Stimulated activated CD8-positive, alpha-beta memory T cell treated with anti-CD3 and anti-CD28 coated beads, Interleukin-7, amount 100 ng/mL, for 1 hour (primary cell): ENCODE data around the gene YPEL1.
A peak's percentile ranks its signal among the peaks of the same experiment; 100 is the strongest.

Source experiments
- DNase-seq, 2 donors: peaks; one replicate each; pipeline ENCODE4 v3.0.0-alpha.2; 2020; ENCODE audit warnings: low read depth in 2 of 2

YPEL1 gene

DNA sequence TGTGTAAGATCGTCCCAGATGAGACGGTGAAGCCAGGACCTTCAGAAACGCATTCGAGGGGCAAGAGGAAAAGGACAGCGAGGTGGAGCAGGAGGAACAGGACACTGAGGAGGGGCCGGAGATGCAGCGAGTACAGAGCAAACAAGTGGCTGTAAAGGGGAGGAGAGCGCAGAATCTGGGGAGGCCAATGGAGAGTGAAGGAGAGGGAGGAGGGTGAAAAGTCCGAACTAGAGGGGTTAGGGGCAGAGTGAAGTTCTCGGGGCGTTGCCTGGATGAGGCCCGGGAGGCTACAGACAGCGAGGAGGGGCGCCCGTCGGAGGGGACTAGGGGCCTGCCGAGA is 78.6 kb downstream of the YPEL1 start:
- DNase-seq, result no peak

DNA sequence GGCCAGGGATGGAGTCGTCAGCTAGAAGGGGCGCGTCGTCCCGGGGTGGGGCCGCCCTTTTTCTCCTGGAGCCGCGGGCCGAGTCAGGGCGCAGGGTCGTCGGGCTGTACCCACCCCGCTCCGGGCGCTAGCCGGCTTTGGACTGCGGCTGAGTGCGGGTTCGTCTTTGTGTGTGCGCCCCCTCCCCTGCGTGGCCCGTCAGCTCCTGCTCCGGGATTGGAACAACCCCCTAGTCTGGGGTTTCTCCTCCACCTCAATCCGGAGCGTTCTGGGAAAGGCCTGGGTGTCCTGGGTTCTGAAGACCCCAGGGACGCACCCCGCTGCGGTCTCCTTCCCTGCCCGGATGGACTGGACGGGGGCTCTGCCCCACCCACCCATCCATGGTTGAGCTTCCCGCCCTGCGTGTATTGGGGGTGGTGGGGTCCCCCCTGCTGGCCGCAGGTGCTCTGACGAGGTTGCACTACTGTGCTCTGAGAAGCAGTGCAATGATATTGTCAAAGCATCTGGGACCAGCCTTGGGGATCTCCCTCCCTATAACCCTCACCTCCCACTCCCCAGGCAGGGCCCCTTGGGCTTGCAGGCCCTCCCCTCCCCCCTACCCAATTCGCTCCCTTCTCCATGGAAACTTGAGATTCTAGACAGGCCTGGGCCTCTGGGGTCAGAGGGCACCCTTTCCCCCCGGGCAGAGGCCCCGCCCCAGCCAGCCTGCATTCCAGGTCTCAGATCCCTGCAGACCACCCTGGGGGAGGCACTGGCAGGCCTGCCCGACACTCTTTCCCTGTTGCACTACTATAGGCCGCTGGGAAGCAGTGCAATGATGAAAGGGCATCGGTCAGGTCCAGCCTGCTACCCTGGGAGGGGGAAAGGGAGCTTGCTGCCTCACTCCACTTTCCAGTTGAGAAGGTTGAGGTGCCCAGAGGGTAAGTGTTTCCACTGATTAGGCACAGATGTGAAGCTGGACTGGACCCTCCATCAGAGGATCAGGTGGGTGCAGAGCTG is 82.7 kb downstream of the YPEL1 start:
- DNase-seq, result no peak

DNA sequence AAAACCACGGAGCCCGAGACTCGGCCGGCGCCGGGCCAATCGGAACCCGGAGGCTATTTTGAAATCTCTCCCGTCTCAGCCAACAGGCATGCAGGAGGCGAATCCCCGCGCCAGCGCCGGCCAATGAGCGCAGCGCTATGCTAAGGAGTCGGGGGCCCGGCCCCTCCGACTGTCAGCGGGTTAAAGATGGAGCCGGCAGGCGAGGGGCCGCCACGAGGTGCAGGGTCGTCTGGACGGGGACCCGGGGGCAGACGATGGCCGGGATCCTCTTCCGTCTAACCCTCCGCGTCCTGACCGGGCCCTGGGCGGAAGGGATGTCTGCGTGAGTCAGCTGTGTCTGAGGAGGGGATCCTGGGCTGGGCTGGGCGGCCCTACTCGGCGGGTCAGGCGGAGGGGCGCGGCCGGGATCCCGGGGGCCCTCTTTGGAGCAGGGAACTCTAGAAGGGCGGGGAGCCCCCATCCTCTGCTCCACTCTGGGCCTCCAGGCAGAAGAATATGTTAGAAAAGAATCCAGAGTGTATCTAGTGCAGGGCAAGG is 83.5 kb downstream of the YPEL1 start:
- peak; percentile 59 to 65 for DNase-seq

DNA sequence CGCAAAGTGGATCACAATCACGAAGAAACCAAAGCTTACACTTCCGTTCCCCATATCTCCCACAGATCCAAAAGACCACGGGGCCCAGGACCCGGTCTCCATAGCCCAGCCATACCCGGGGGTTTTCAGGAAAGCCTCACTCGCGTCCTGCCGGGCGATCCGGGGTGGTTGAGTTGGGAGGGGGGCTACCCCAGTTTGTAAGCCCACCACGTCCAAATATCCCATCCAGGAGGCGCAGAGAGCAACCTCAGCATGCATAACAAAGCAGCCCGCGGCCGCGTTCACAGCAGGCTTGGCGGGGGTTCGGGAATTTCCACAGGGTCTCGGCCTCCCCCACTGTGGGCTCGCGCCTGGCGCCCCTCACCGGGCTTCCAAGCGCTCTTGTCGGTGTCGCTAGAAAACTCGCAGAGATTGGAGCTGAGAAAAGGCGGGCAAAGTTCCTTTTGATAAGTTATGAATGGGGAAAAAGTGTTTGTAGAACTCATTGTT is 84.0 kb downstream of the YPEL1 start:
- no peak for DNase-seq

DNA sequence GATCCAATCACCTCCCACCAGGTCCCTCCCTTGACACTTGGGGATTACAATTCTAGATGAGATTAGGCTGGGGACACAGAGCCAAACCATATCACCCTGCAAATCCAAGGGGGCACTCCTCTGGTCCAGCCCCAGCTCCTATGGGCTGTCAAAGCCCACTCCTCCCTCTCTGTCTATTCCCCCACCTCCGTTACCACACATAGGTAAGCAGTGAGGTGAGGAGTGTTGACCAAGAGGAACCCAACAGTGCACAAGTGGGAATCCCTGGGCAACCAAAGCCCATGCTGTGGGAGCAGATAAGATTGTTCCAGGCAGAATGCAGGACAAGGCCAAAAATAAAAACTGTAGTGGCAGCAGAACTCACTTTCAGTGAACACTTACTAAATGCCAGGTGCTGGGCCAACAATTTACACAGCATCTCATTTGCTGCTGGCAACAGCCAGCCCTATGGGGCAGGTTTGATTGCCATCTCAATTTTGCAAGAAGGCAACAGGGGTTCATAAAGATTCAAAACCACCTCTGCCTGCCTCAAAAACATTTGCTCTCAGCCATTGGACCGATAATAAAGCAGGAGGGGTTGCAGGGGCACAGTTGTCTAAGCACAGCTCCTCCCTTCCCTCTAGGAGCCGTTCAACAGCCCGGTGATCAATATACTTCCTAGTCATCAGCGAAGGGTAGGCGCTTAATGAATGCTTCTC is 84.6 kb downstream of the YPEL1 start:
- no peak for DNase-seq

DNA sequence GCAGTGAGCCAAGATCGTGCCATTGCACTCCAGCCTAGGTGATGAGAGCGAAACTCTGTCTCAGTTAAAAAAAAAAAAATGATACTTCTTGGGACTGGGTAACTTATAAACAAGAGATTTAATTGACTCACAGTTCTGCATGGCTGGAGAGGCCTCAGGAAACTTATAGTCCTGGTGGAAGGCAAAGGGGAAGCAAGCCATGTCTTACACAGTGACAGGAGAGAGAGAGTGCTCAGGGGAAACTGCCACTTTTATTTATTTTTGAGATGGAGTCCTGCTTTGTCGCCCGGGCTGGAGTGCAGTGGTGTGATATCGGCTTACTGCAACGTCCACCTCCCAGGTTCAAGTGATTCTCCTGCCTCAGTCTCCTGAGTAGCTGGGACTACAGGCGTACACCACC is 85.3 kb downstream of the YPEL1 start:
- DNase-seq, result no peak
